Tibial nerve (tissue), 4 donors: ENCODE results near the gene SLC43A2. TPM values are rescaled to one million over a fixed set of nuclear protein-coding genes. Genes with fewer than 3 reads are reported as not detected.

Experiments
- DNase-seq, 2 donors: peaks; one replicate each; pipeline ENCODE4 v3.0.0-alpha.2; 2019; ENCODE audit warnings: low spot score in 2 of 2
- H3K27ac ChIP-seq, 4 donors: fragments of 200-600 bp; sonication (generic) in 3 of 4; one replicate each; pipeline ENCODE4 v1.5.1; 2017 to 2019; ENCODE audit warnings: mild to moderate bottlenecking in 1 of 4
- H3K27me3 ChIP-seq, 2 donors: fragments of 200-600 bp; sonication (generic) in 1 of 2; one replicate each; pipeline versions ENCODE4 v1.5.1 to v1.6.0; 2017 to 2019
- H3K36me3 ChIP-seq, 3 donors: fragments of 200-600 bp; sonication (generic); one replicate each; pipeline ENCODE4 v1.5.1; 2018 to 2019
- H3K4me1 ChIP-seq, 4 donors: fragments of 200-600 bp; sonication (generic) in 3 of 4; one replicate each; pipeline ENCODE4 v1.5.1; 2017 to 2019
- H3K4me3 ChIP-seq, 4 donors: fragments of 200-600 bp; sonication (generic) in 3 of 4; one replicate each; pipeline ENCODE4 v1.5.1; 2017 to 2019; ENCODE audit warnings: mild to moderate bottlenecking in 1 of 4, moderate library complexity in 1 of 4
- H3K9me3 ChIP-seq, 4 donors: fragments of 200-600 bp; sonication (generic) in 3 of 4; one replicate each; pipeline ENCODE4 v1.5.1; 2017 to 2019
- EP300 ChIP-seq, 2 donors: sonication (generic); formaldehyde crosslinking; IDR thresholded peaks; one replicate each; pipeline ENCODE4 v1.6.1; 2017; ENCODE audit warnings: antibody characterized with exemption in 2 of 2, mild to moderate bottlenecking in 1 of 2
- POLR2A ChIP-seq, 2 donors: fragments of 450-650 bp; IDR thresholded peaks; one replicate each; pipeline ENCODE4 v1.6.1; 2017; ENCODE audit warnings: antibody characterized with exemption in 2 of 2, mild to moderate bottlenecking in 2 of 2, moderate library complexity in 2 of 2
- WGBS, 2 donors: methylation state at CpG; one replicate each; pipeline ENCODE4 v1.1.5; 2018; 5-methylcytosine and 5-hydroxymethylcytosine counted together
- total RNA-seq, 4 donors: library from RNA; depleted of rRNA; stranded (reverse); fragments of >200 nt; gene quantifications; one replicate each; pipeline ENCODE4 v1.1.0, GENCODE V29; 2016
- TF ChIP-seq, protein P1 (sequence below), 5 experiments: fragments of 200-600 bp in 3 of 5; fragments of 450-650 bp in 2 of 5; sonication (generic) in 3 of 5; IDR thresholded peaks; one replicate each; pipeline ENCODE4 v1.5.1; 2016 to 2019; ENCODE audit warnings: antibody characterized with exemption in 5 of 5, mild to moderate bottlenecking in 3 of 5, moderate library complexity in 2 of 5

Gene SLC43A2
- total RNA-seq, 4 donors from 2014 or later = 10.3 to 26.1 (median 14.1) TPM

DNA sequence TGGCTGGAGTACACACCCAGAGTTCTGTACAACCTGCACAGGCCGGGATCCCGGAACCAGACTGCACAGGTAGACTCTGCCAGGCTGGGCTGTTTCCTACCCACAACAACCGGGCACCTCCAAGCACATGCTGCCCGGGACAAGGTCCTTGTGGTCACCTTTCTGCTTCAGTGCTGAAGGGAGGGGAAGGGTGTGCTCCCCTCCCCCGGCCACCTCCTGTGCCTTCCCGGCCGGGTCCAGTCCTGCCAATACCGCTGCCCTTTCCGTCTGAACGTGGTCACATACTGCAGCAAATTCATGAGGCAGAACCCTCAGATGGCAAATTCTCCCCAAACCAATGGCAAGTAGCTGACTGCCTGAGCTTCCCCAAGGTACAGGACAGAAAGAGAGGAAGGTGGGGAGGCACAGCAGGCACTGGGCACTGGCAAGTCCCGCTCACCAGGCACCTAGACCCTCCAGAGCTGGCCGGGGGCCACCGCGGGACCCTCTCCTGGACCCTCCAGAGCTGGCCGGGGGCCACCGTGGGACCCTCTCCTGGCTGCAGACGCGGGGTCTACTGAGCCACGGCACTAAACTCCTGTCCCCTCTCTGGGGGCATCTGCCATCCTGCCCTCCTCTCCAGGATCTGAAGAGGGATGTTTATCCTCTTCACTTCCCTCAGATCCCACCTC, 22.8 kb downstream of the SLC43A2 start:
- H3K4me1 ChIP-seq = peaks cover 0 to 44% (median 25%) of the 10 kb centered on the region in 4 donors
- TF ChIP-seq, protein P1, sequence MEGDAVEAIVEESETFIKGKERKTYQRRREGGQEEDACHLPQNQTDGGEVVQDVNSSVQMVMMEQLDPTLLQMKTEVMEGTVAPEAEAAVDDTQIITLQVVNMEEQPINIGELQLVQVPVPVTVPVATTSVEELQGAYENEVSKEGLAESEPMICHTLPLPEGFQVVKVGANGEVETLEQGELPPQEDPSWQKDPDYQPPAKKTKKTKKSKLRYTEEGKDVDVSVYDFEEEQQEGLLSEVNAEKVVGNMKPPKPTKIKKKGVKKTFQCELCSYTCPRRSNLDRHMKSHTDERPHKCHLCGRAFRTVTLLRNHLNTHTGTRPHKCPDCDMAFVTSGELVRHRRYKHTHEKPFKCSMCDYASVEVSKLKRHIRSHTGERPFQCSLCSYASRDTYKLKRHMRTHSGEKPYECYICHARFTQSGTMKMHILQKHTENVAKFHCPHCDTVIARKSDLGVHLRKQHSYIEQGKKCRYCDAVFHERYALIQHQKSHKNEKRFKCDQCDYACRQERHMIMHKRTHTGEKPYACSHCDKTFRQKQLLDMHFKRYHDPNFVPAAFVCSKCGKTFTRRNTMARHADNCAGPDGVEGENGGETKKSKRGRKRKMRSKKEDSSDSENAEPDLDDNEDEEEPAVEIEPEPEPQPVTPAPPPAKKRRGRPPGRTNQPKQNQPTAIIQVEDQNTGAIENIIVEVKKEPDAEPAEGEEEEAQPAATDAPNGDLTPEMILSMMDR (IDR thresholded peaks at IDR 0.05) = no peak
- TF ChIP-seq EP300 (IDR thresholded peaks at IDR 0.05) = no peak
- TF ChIP-seq POLR2A (IDR thresholded peaks at IDR 0.05) = no peak
- 73 to 87% methylated on average over 14 to 17 of the region's 19 CpGs for WGBS, 2 donors

GRCh38 chr17:1604831-1605528, 23.7 kb downstream of the SLC43A2 start:
- 64 to 74% methylated on average over 29 to 32 of the region's 35 CpGs for WGBS, 2 donors

More for the DNA sequence above, 22.8 kb downstream of the SLC43A2 start:
- no peaks in the 10 kb centered on the region for H3K27me3 ChIP-seq
- peaks cover 0 to 18% (median 0%) of the 10 kb centered on the region in 3 donors for H3K36me3 ChIP-seq
- peak overlapping the region; percentile 31 to 90 (median 75) for H3K27ac ChIP-seq
- DNase-seq = no peak
- H3K4me3 ChIP-seq = no peak overlapping the region
- peaks cover 0 to 5% (median 0%) of the 10 kb centered on the region in 4 donors for H3K9me3 ChIP-seq

DNA sequence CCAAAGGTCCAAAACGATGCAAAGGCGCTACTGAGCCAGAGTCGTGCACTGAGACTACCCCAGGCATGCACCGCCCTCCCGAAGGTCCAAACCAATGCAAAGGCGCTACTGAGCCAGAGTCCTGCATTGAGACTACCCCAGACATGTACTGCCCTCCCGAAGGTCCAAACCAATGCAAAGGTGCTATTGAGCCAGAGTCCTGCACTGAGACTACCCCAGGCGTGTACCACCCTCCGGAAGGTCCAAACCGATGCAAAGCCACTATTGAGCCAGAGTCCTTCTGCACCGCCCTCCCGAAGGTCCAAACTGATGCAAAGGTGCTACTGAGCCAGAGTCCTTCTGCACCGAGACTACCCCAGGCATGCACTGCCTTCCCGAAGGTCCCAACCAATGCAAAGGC, 27.1 kb downstream of the SLC43A2 start:
- Histone ChIP-seq H3K36me3 (peaks cover 0 to 15% (median 0%) of the 10 kb centered on the region in 3 donors), H3K4me3 (no peak overlapping the region), H3K27ac (no peak overlapping the region), H3K9me3 (peaks cover 0 to 5% (median 0%) of the 10 kb centered on the region in 4 donors), H3K4me1 (peaks cover 0 to 19% (median 5%) of the 10 kb centered on the region in 4 donors), H3K27me3 (no peaks in the 10 kb centered on the region)
- WGBS, 2 donors = 90 to 99% methylated on average over 13 to 14 of the region's 14 CpGs
- TF ChIP-seq POLR2A (IDR thresholded peaks at IDR 0.05) (no peak), EP300 (IDR thresholded peaks at IDR 0.05) (no peak)
- TF ChIP-seq, protein P1 (IDR thresholded peaks at IDR 0.05) = no peak
- no peak for DNase-seq

More at GRCh38 chr17:1604831-1605528, 23.7 kb downstream of the SLC43A2 start:
- Histone ChIP-seq H3K4me3 (no peak overlapping the region), H3K27me3 (no peaks in the 10 kb centered on the region), H3K9me3 (peaks cover 0 to 5% (median 0%) of the 10 kb centered on the region in 4 donors), H3K27ac (peak overlapping the region in 3 of 4 donors; percentile 21 to 89 (median 31)), H3K4me1 (peaks cover 0 to 44% (median 25%) of the 10 kb centered on the region in 4 donors), H3K36me3 (peaks cover 0 to 15% (median 0%) of the 10 kb centered on the region in 3 donors)
- no peak for TF ChIP-seq POLR2A (IDR thresholded peaks at IDR 0.05)
- TF ChIP-seq, protein P1 (IDR thresholded peaks at IDR 0.05) = no peak
- TF ChIP-seq EP300 (IDR thresholded peaks at IDR 0.05) = no peak
- no peak for DNase-seq

DNA sequence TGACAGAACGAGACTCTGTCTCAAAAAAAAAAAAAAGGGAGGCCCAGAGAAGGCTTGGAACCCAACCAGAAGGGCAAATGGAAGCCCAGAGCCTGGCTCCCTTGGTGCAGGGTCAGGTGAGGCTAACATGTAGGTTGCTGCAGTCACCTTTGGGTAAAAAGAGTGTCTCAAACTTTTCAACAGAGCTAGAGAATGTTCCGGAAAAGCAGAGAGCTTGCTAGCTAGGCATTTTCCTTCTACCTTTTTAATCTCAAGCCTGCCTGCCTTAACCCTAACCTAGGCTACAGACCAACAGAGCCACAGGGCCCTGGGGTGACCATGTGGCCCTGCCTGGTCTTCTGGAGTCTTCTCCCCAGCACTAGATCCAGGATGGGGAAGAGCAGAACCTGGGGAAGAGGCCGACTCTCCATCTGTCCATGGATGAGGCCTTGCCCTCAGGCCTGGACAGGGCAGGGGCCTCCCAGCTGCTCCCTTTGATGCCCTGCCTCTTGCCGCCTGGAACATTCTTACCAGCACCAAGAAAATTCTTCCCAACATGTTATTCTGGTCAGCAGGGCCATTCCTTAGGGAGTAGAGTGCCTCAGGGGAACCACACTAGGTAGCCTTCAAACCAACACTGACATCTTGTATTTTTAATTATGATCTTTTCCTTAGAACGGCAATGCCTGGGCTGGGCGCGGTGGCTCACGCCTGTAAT, 30.1 kb downstream of the SLC43A2 start:
- 87 to 93% methylated on average over 8 of the region's 8 CpGs for WGBS, 2 donors
- TF ChIP-seq EP300 (IDR thresholded peaks at IDR 0.05) (no peak), POLR2A (IDR thresholded peaks at IDR 0.05) (no peak)
- TF ChIP-seq, protein P1 (IDR thresholded peaks at IDR 0.05) = no peak
- DNase-seq = no peak
- Histone ChIP-seq H3K4me3 (no peak overlapping the region), H3K4me1 (no peaks in the 10 kb centered on the region), H3K36me3 (peaks cover 0 to 15% (median 0%) of the 10 kb centered on the region in 3 donors), H3K9me3 (peaks cover 0 to 5% (median 0%) of the 10 kb centered on the region in 4 donors), H3K27ac (no peak overlapping the region), H3K27me3 (no peaks in the 10 kb centered on the region)
